Measurements from ENCODE around the gene CRLF2. TPM values are rescaled to one million over a fixed set of nuclear protein-coding genes. Genes with fewer than 3 reads are reported as not detected.

Gene CRLF2
- total and polyA plus RNA-seq, 2 of the 8 experiments (the other 6 are each of a cell fraction or from before 2014, with no cell fraction given), result 0.06 TPM; not detected in 1

- Histone ChIP-seq H4K91ac (replicated peaks; ENCODE audit: insufficient read length, low read length) (no peak overlapping the region), H4K5ac (ENCODE audit: insufficient read length, low read depth, low read length) (no peak overlapping the region), H3K4me3 (ENCODE audit: extremely low read depth in 1 of 4, insufficient read depth in 2 of 4, low read depth in 3 of 4, low read length in 4 of 4) (no peak overlapping the region), H3K4me1 (replicated peaks in 1 of 4; ENCODE audit: control insufficient read depth in 3 of 4, insufficient read depth in 4 of 4, low read length in 3 of 4) (no peaks in the 10 kb centered on the region), H3K56ac (replicated peaks; ENCODE audit: insufficient read length, low read depth, low read length) (no peak overlapping the region), H3K36me3 (ENCODE audit: control insufficient read depth in 2 of 4, insufficient read depth in 4 of 4, low read length in 3 of 4) (no peaks in the 10 kb centered on the region), H2BK15ac (ENCODE audit: low read length) (no peak overlapping the region), H3K23ac (ENCODE audit: insufficient read length) (no peak overlapping the region), H3K27me3 (replicated peaks in 1 of 4; ENCODE audit: control insufficient read depth in 3 of 4, extremely low read depth in 1 of 4, insufficient read depth in 3 of 4, low read length in 3 of 4) (no peaks in the 10 kb centered on the region), H3K27ac (ENCODE audit: low read depth, low read length) (no peak overlapping the region), H3K4me2 (ENCODE audit: insufficient read depth in 1 of 2, low read depth in 2 of 2, low read length in 2 of 2) (no peak overlapping the region), H4K20me1 (replicated peaks in 1 of 2; ENCODE audit: control insufficient read depth in 1 of 2, insufficient read depth in 2 of 2, low read length in 2 of 2) (peaks cover 0 to 3% of the 10 kb centered on the region in 2 experiments), H3K18ac (ENCODE audit: extremely low read depth, low read length) (no peak overlapping the region), H4K8ac (ENCODE audit: extremely low read depth, insufficient read depth, low read length) (no peak overlapping the region), H3K79me1 (ENCODE audit: low read depth, low read length) (no peaks in the 10 kb centered on the region), H3K79me2 (ENCODE audit: control insufficient read depth in 1 of 2, insufficient read depth in 2 of 2, low read length in 2 of 2) (no peaks in the 10 kb centered on the region), H3K4ac (replicated peaks; ENCODE audit: insufficient read length, low read depth, low read length) (no peak overlapping the region), H2AK5ac (ENCODE audit: low read depth, low read length) (no peak overlapping the region), H3K14ac (ENCODE audit: insufficient read length) (no peak overlapping the region), H2BK5ac (ENCODE audit: low read depth, low read length) (no peak overlapping the region), H2BK20ac (ENCODE audit: low read length) (no peak overlapping the region), H2AFZ (ENCODE audit: low read length) (no peak overlapping the region), H3K23me2 (ENCODE audit: low read depth, low read length) (peaks cover 11% of the 10 kb centered on the region; the same call in 1 of the 2 replicates), H3K9ac (replicated peaks in 1 of 4; ENCODE audit: extremely low read depth in 1 of 4, low read depth in 3 of 4, low read length in 3 of 4) (no peak overlapping the region), H3K9me3 (ENCODE audit: insufficient read depth in 2 of 2, low read depth in 1 of 2, low read length in 1 of 2) (no peaks in the 10 kb centered on the region; a peak in 1 of 4 replicates), H2BK120ac (replicated peaks; ENCODE audit: low read depth, low read length) (no peak overlapping the region), H2BK12ac (ENCODE audit: low read depth, low read length) (no peak overlapping the region)
- no peak for FAIRE-seq
- ChIA-PET CTCF (ENCODE audit: partially characterized antibody) (no interaction called here), POLR2A (ENCODE audit: partially characterized antibody) (no interaction called here)
- TF ChIP-seq ATF2 (IDR thresholded peaks at IDR 0.05; ENCODE audit: low read length), result no peak
- TF ChIP-seq TAF7 (optimal IDR thresholded peaks at IDR 0.05; ENCODE audit: borderline replicate concordance, low read depth, low read length), result no peak
- TF ChIP-seq SUZ12 (IDR thresholded peaks at IDR 0.05; ENCODE audit: low read length), result no peak
- no peak for TF ChIP-seq ZNF274 (IDR thresholded peaks at IDR 0.05; ENCODE audit: borderline replicate concordance, extremely low read depth, low read length)
- no peak for TF ChIP-seq SP1 (IDR thresholded peaks at IDR 0.05; ENCODE audit: low read depth, low read length)
- WGBS, 2 experiments (ENCODE audit: extremely low coverage in 1 of 2, insufficient coverage in 1 of 2, insufficient read length in 1 of 2, insufficient replicate concordance in 2 of 2, low coverage in 1 of 2, low lambda C conversion rate in 2 of 2, missing lambda C conversion rate in 1 of 2), result 93% methylated on average over 11 of the region's 11 CpGs; no CpG with 5 or more reads in 1 of the 2 experiments
- no peak for DNase-seq (ENCODE audit: low read depth in 1 of 2, low spot score in 2 of 2)
These were observed 1.5 kb upstream of the CRLF2 start for GRCh38 chrX:1213971-1214370.
